Gastrocnemius medialis (tissue), 4 donors: Measurements from ENCODE around the gene LRRC49. TPM values are rescaled to one million over a fixed set of nuclear protein-coding genes. Genes with fewer than 3 reads are reported as not detected.

ENCODE experiments used
- ATAC-seq, 2 donors: fragments of 150-250 bp; one replicate each; pipeline ENCODE4 v1.9.1; 2016
- DNase-seq, 2 donors: peaks; one replicate each; pipeline ENCODE4 v3.0.0-alpha.2; 2019
- H3K27ac ChIP-seq, 4 donors: fragments of 200-600 bp; sonication (generic); 1 replicate in 1 of 4; 2 replicates in 3 of 4; pipeline ENCODE4 v1.5.1; 2016 to 2018; ENCODE audit warnings: mild to moderate bottlenecking in 2 of 4, moderate library complexity in 1 of 4
- H3K27me3 ChIP-seq, 3 donors: fragments of 200-600 bp; sonication (generic) in 2 of 3; 1 replicate in 1 of 3; 2 replicates in 2 of 3; pipeline versions ENCODE4 v1.5.1 to v1.6.0; 2016 to 2019; ENCODE audit warnings: mild to moderate bottlenecking in 1 of 3, moderate library complexity in 1 of 3
- H3K36me3 ChIP-seq, 2 donors: fragments of 200-600 bp; sonication (generic) in 1 of 2; one replicate each; pipeline ENCODE4 v1.5.1; 2017 to 2018
- H3K4me1 ChIP-seq, 2 donors: fragments of 200-600 bp; sonication (generic) in 1 of 2; one replicate each; pipeline ENCODE4 v1.5.1; 2016 to 2017; ENCODE audit warnings: mild to moderate bottlenecking in 2 of 2
- H3K4me3 ChIP-seq, 4 donors: fragments of 200-600 bp; sonication (generic) in 3 of 4; 1 replicate in 1 of 4; 2 replicates in 3 of 4; pipeline ENCODE4 v1.5.1; 2016 to 2019; ENCODE audit warnings: mild to moderate bottlenecking in 2 of 4
- H3K9me3 ChIP-seq, 3 donors: fragments of 200-600 bp; sonication (generic) in 2 of 3; 1 replicate in 1 of 3; 2 replicates in 2 of 3; pipeline ENCODE4 v1.5.1; 2016 to 2019
- POLR2A ChIP-seq, 2 donors: fragments of 450-650 bp; IDR thresholded peaks; one replicate each; pipeline ENCODE4 v1.6.1; 2017; ENCODE audit warnings: antibody characterized with exemption in 2 of 2, mild to moderate bottlenecking in 2 of 2, moderate library complexity in 2 of 2
- in situ Hi-C, 4 donors: fragments of 200-750 bp; cut with MboI; loops; one replicate each; pipeline versions ENCODE4 v1.15.0 to v1.8.0; 2017; ENCODE audit warnings: low sequenced_read_pairs in 4 of 4
- intact Hi-C: fragments of 100-400 bp; cut with DNase I; formaldehyde crosslinking; loops from one replicate; pipeline ENCODE4 v1.15.1; 2023; ENCODE audit warnings: low total_unique reads
- total RNA-seq, 4 donors: library from RNA; depleted of rRNA; stranded (reverse); fragments of >200 nt; gene quantifications; one replicate each; pipeline versions ENCODE4 v1.1.0 to v1.2.3, GENCODE V29; 2016
- TF ChIP-seq, protein P1 (sequence below), 5 experiments: fragments of 450-650 bp in 3 of 5; fragments of 200-600 bp in 2 of 5; sonication (generic) in 2 of 5; IDR thresholded peaks in 4 of 5; conservative IDR thresholded peaks in 1 of 5; 1 replicate in 4 of 5; 2 replicates in 1 of 5; pipeline ENCODE4 v1.5.1; 2016 to 2019; ENCODE audit warnings: antibody characterized with exemption in 5 of 5, mild to moderate bottlenecking in 3 of 5, moderate library complexity in 3 of 5

The LRRC49 gene
- total RNA-seq, 4 donors from 2014 or later = 0.51 to 5.0 (median 2.8) TPM

DNA sequence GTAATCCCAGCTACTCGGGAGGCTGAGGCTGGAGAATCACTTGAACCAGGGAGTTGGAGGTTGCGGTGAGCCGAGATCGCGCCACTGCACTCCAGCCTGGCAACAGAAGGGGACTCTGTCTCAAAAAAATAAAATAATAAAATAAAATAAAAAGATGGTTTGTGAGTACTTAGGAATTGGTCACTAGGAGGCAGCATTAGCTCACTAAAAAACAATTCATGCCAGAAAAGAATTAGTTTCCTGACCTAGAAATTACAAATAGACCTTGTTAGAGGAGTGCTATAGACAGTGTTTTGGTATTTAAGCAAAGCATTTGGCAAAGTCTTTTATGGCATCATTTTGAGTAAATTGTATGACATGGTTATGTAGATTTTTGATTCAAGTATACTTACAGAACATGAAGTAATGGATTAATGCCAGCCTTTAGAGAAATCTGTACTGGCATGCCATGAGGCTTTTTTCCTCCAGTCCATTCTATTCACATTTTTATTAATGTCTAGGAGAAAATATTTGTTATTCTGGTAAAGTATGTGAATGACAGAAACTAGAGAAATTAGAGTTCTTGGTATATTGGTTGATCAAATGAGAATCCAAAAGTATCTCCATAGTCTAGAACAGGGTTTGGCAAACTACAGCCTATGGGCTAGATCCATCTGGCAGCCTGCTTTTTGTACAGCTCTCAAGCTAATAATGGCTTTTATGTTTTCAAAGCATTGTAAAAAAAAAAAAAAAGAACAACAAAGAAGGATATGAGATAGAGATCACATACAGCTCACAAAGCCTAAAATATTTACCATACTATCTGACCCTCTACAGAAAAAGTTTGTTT lies 81.6 kb downstream of the LRRC49 start:
- DNase-seq (no peak), ATAC-seq (no peak)
- H3K36me3 ChIP-seq = no peaks in the 10 kb centered on the region
- TF ChIP-seq POLR2A (IDR thresholded peaks at IDR 0.05) = no peak
- TF ChIP-seq, protein P1, sequence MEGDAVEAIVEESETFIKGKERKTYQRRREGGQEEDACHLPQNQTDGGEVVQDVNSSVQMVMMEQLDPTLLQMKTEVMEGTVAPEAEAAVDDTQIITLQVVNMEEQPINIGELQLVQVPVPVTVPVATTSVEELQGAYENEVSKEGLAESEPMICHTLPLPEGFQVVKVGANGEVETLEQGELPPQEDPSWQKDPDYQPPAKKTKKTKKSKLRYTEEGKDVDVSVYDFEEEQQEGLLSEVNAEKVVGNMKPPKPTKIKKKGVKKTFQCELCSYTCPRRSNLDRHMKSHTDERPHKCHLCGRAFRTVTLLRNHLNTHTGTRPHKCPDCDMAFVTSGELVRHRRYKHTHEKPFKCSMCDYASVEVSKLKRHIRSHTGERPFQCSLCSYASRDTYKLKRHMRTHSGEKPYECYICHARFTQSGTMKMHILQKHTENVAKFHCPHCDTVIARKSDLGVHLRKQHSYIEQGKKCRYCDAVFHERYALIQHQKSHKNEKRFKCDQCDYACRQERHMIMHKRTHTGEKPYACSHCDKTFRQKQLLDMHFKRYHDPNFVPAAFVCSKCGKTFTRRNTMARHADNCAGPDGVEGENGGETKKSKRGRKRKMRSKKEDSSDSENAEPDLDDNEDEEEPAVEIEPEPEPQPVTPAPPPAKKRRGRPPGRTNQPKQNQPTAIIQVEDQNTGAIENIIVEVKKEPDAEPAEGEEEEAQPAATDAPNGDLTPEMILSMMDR (IDR thresholded peaks at IDR 0.05 in 4 of 5, conservative IDR thresholded peaks at IDR 0.05 in 1 of 5) = peak in 1 of 5 experiments; percentile 19
- no peaks in the 10 kb centered on the region for H3K4me1 ChIP-seq
- no peaks in the 10 kb centered on the region for H3K27me3 ChIP-seq
- H3K9me3 ChIP-seq = no peaks in the 10 kb centered on the region
- intact Hi-C loops (no loop called here), in situ Hi-C loops (no loop called here)
- no peak overlapping the region for H3K27ac ChIP-seq
- no peak overlapping the region for H3K4me3 ChIP-seq

DNA sequence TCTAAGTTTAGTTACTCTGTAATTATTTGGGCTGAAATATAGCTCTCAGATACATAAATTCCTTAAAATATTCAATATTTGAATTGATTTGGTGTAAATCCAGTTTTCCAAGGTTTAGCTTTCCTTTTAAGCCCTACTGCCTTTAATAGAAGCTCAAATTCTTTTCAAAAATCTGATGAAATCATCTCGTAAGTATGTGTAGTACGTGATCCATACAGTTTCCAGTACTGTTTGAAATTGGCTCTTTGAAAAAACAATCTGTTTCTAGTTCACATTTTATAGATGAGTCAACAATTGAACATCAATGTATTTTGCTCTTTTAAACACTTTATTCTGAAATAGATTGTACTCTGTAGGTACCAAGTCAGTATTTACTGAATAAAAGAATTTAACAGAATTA lies 84.2 kb downstream of the LRRC49 start:
- in situ Hi-C loops (no loop called here), intact Hi-C loops (no loop called here)
- Histone ChIP-seq H3K4me1 (no peaks in the 10 kb centered on the region), H3K27ac (no peak overlapping the region), H3K9me3 (no peaks in the 10 kb centered on the region), H3K27me3 (no peaks in the 10 kb centered on the region), H3K36me3 (no peaks in the 10 kb centered on the region), H3K4me3 (no peak overlapping the region)
- DNase-seq (no peak), ATAC-seq (no peak)
- TF ChIP-seq, protein P1 (IDR thresholded peaks at IDR 0.05 in 4 of 5, conservative IDR thresholded peaks at IDR 0.05 in 1 of 5) = no peak
- no peak for TF ChIP-seq POLR2A (IDR thresholded peaks at IDR 0.05)

DNA sequence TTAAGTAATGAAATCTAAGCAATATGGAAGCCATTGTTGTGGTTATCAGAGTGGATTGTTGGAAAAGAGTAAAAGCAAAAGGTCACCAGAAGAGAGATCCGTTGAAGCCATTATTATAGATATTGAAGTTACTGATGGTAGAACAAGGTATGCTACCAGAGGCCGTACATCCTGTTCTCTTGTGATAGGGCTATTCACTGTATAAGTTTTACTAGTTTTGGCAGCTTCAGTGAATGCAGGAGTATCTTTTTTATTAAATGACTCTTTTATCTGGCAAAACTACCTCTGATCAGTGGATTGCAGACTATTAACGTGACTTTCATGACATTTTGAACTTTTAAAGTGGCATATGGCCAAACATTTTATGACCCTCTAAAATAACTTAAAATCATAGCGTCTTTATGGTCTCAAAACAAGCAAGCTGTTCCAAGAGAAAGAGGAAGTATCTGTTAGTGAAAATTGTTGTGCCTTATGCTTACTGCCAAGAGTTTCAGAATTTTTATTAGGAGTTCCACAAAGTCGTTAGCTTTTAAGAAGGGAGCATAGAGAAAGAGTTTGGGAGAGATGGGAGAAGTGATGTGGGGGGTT lies 102.9 kb downstream of the LRRC49 start:
- Histone ChIP-seq H3K36me3 (no peaks in the 10 kb centered on the region), H3K27ac (no peak overlapping the region), H3K9me3 (no peaks in the 10 kb centered on the region), H3K4me3 (no peak overlapping the region), H3K27me3 (no peaks in the 10 kb centered on the region), H3K4me1 (no peaks in the 10 kb centered on the region)
- ATAC-seq = no peak
- TF ChIP-seq, protein P1 (IDR thresholded peaks at IDR 0.05 in 4 of 5, conservative IDR thresholded peaks at IDR 0.05 in 1 of 5) = no peak
- no peak for TF ChIP-seq POLR2A (IDR thresholded peaks at IDR 0.05)
- DNase-seq = no peak
- intact Hi-C loops (no loop called here), in situ Hi-C loops (no loop called here)

DNA sequence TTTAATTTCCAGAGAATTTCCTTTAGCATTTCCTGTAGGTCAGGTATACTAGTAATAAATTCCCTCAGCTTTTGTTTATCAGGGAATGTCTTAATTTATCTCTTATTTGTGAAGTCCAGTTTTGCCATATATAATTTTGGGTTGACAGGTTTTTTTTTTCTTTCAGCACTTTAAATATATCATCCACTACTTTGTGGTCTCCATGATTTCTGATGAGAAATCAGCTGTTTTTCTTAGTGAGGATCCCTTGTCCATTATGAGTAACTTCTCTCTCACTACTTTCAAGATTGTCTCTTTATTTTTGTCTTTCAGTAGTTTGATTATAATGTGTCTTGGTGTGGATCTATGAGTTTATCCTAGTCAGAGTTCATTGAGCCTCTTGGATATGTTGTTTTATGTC lies 105.7 kb downstream of the LRRC49 start:
- no peak for ATAC-seq
- Histone ChIP-seq H3K27me3 (no peaks in the 10 kb centered on the region), H3K4me3 (no peak overlapping the region), H3K27ac (no peak overlapping the region), H3K36me3 (no peaks in the 10 kb centered on the region), H3K4me1 (no peaks in the 10 kb centered on the region), H3K9me3 (no peaks in the 10 kb centered on the region)
- no peak for DNase-seq
- in situ Hi-C loops (no loop called here), intact Hi-C loops (no loop called here)
- no peak for TF ChIP-seq POLR2A (IDR thresholded peaks at IDR 0.05)
- TF ChIP-seq, protein P1 (IDR thresholded peaks at IDR 0.05 in 4 of 5, conservative IDR thresholded peaks at IDR 0.05 in 1 of 5) = no peak
